Loucy (cell line): ENCODE measurements around the gene EIF4E2.

Experiments used
- H2AFZ ChIP-seq: fragments of 200-600 bp; sonication (generic); 2 replicates; pipeline ENCODE4 v1.6.0; 2016; ENCODE audit warnings: antibody characterized with exemption, mild to moderate bottlenecking, low read length, moderate library complexity
- H3F3A ChIP-seq: fragments of 200-600 bp; 2 replicates; pipeline ENCODE4 v1.6.0; 2016; ENCODE audit warnings: antibody characterized with exemption, low read depth, mild to moderate bottlenecking
- H3K27me3 ChIP-seq: fragments of 200-600 bp; sonication (generic); 2 replicates; pipeline ENCODE4 v1.6.1; 2014; ENCODE audit warnings: low read length, mild to moderate bottlenecking; ENCODE audit not compliant: insufficient read depth, poor library complexity, severe bottlenecking
- H3K36me3 ChIP-seq: fragments of 200-600 bp; sonication (generic); 2 replicates; pipeline ENCODE4 v1.6.1; 2016; ENCODE audit warnings: low read length; ENCODE audit not compliant: insufficient read depth
- H3K4me1 ChIP-seq: fragments of 200-600 bp; sonication (generic); 2 replicates; pipeline ENCODE4 v1.5.1; 2014; ENCODE audit warnings: low read length, mild to moderate bottlenecking; ENCODE audit not compliant: insufficient read depth, poor library complexity, severe bottlenecking
- H3K4me2 ChIP-seq: fragments of 200-600 bp; sonication (generic); 2 replicates; pipeline ENCODE4 v1.6.0; 2014; ENCODE audit warnings: antibody characterized with exemption, low read length, low read depth, mild to moderate bottlenecking; ENCODE audit not compliant: poor library complexity, severe bottlenecking
- H3K4me3 ChIP-seq: fragments of 200-600 bp; sonication (generic); 2 replicates; pipeline ENCODE4 v1.5.1; 2014; ENCODE audit warnings: low read length, mild to moderate bottlenecking, mixed read lengths; ENCODE audit not compliant: poor library complexity, severe bottlenecking
- H3K79me2 ChIP-seq: fragments of 200-600 bp; sonication (generic); 2 replicates; pipeline ENCODE4 v1.6.1; 2014; ENCODE audit warnings: low read length; ENCODE audit not compliant: insufficient read depth
- H3K9ac ChIP-seq: fragments of 200-600 bp; sonication (generic); 2 replicates; pipeline ENCODE4 v1.6.0; 2014; ENCODE audit warnings: mild to moderate bottlenecking, low read depth, low read length, moderate library complexity; ENCODE audit not compliant: poor library complexity, severe bottlenecking
- H3K9me2 ChIP-seq: fragments of 200-600 bp; sonication (generic); replicated peaks from 2 replicates; pipeline ENCODE4 v1.6.1; 2016; ENCODE audit warnings: low read depth, low read length, mixed read lengths
- H3K9me3 ChIP-seq: fragments of 200-600 bp; sonication (generic); 2 replicates; pipeline ENCODE4 v1.6.1; 2014; ENCODE audit warnings: mild to moderate bottlenecking, antibody characterized with exemption, low read length, low read depth; ENCODE audit not compliant: insufficient read depth
- H4K20me1 ChIP-seq: fragments of 200-600 bp; sonication (generic); 2 replicates; pipeline ENCODE4 v1.6.0; 2014; ENCODE audit warnings: antibody characterized with exemption, low read length, mild to moderate bottlenecking; ENCODE audit not compliant: insufficient read depth, poor library complexity, severe bottlenecking
- EZH2phosphoT487 ChIP-seq: fragments of 200-600 bp; IDR thresholded peaks from 2 replicates; pipeline ENCODE4 v1.6.1; 2018; ENCODE audit warnings: antibody characterized with exemption, mild to moderate bottlenecking, moderate library complexity, borderline replicate concordance
- TF ChIP-seq, protein P1 (sequence below): fragments of 200-600 bp; sonication (generic); conservative IDR thresholded peaks from 2 replicates; pipeline ENCODE4 v1.5.1; 2014; ENCODE audit warnings: mild to moderate bottlenecking, antibody characterized with exemption, low read length

The EIF4E2 gene

DNA sequence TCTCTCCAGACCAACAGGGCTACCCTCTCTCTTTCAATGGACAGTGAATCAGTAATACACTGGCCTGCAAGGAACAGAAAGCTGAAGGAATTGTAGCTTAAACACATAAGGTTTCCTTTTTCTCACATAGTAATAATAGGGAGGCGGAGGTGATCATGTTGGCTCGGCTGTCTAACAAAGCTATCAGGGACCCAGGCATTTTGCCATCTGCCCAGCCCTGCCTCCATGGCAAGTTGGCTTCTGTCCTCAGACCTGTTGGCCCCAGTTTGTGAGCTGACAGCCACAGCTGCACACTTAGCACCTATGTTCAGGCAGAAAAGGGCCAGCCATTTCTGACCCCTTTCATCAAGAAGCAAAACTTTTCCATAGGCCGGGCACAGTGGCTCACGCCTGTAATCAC is 13.0 kb upstream of the EIF4E2 start:
- TF ChIP-seq, protein P1, sequence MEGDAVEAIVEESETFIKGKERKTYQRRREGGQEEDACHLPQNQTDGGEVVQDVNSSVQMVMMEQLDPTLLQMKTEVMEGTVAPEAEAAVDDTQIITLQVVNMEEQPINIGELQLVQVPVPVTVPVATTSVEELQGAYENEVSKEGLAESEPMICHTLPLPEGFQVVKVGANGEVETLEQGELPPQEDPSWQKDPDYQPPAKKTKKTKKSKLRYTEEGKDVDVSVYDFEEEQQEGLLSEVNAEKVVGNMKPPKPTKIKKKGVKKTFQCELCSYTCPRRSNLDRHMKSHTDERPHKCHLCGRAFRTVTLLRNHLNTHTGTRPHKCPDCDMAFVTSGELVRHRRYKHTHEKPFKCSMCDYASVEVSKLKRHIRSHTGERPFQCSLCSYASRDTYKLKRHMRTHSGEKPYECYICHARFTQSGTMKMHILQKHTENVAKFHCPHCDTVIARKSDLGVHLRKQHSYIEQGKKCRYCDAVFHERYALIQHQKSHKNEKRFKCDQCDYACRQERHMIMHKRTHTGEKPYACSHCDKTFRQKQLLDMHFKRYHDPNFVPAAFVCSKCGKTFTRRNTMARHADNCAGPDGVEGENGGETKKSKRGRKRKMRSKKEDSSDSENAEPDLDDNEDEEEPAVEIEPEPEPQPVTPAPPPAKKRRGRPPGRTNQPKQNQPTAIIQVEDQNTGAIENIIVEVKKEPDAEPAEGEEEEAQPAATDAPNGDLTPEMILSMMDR, result no peak
- TF ChIP-seq EZH2phosphoT487, result no peak
- Histone ChIP-seq H3F3A (no peaks in the 10 kb centered on the region), H2AFZ (no peak overlapping the region), H3K9ac (no peak overlapping the region), H3K4me3 (no peak overlapping the region), H3K4me1 (no peaks in the 10 kb centered on the region), H3K79me2 (no peaks in the 10 kb centered on the region), H3K27me3 (no peaks in the 10 kb centered on the region), H3K36me3 (no peaks in the 10 kb centered on the region), H3K4me2 (no peak overlapping the region), H3K9me3 (no peaks in the 10 kb centered on the region), H3K9me2 (no peaks in the 10 kb centered on the region), H4K20me1 (no peaks in the 10 kb centered on the region)

GRCh38 chr2:232538671-232539070 is 11.8 kb upstream of the EIF4E2 start:
- H3K4me2 ChIP-seq, result no peak overlapping the region
- no peak overlapping the region for H2AFZ ChIP-seq
- no peak overlapping the region for H3K9ac ChIP-seq

DNA sequence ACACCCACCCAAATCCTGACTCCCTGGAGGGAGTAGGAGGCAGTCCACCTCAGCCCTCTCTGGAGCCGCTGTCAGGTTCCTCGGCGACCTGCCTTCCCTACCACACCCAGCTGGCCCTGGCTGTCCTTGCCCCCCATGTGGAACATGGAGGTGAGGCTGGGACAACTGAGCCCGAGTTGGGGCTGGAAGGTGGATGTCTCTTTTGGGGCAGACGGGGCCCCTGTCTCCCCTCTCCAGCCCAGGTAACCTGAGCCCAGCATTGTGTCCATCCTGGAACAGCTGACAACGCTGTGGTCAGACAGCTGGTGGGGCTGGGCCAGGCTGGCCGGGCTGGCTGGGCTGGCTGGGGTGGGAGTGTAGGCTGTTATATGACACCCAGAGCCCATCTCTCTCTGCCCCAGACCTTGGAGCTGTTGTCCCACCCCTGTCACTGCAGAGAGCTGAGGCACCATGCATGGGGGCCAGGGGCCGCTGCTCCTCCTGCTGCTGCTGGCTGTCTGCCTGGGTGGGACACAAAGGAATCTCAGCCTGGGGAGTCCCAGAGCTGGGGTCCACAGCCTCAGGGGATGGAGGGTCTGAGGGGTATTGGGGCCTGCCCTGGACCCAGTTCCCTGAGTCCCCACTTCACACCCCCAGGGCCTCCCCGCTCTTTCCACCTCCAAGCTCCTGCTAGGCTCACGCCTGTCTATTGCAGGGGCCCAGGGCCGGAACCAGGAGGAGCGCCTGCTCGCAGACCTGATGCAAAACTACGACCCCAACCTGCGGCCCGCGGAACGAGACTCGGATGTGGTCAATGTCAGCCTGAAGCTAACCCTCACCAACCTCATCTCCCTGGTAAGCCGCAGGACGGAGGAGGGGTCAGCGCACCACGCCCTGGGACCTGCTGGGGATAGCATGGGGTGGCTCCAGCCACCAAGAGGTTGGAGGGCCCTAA is 10.9 kb upstream of the EIF4E2 start, which contains the start of gene CHRNG:
CHRNG (plus strand) TSS at position 395 of the 934 bp plus-strand sequence; CDS start at position 451, 56 bp downstream.
- no peak within 1 kb of the TSS for H3K9ac ChIP-seq
- H2AFZ ChIP-seq, result no peak within 1 kb of the TSS
- H3K4me1 ChIP-seq, result no peaks in the 10 kb centered on the region
- H4K20me1 ChIP-seq, result no peaks in the 10 kb centered on the region
- no peaks in the 10 kb centered on the region for H3K36me3 ChIP-seq
- H3K4me2 ChIP-seq, result no peak within 1 kb of the TSS
- no peaks in the 10 kb centered on the region for H3K9me3 ChIP-seq
- H3K27me3 ChIP-seq, result no peaks in the 10 kb centered on the region
- H3F3A ChIP-seq, result no peaks in the 10 kb centered on the region
- H3K79me2 ChIP-seq, result no peaks in the 10 kb centered on the region
- TF ChIP-seq EZH2phosphoT487, result no peak
- TF ChIP-seq, protein P1, result no peak
- no peaks in the 10 kb centered on the region for H3K9me2 ChIP-seq
- H3K4me3 ChIP-seq, result no peak within 1 kb of the TSS

More at GRCh38 chr2:232538671-232539070, 11.8 kb upstream of the EIF4E2 start:
- Histone ChIP-seq H3K4me1 (no peaks in the 10 kb centered on the region), H3K79me2 (no peaks in the 10 kb centered on the region), H3K9me2 (no peaks in the 10 kb centered on the region), H3K36me3 (no peaks in the 10 kb centered on the region), H3K9me3 (no peaks in the 10 kb centered on the region), H3F3A (no peaks in the 10 kb centered on the region), H3K27me3 (no peaks in the 10 kb centered on the region), H4K20me1 (no peaks in the 10 kb centered on the region), H3K4me3 (no peak overlapping the region)
- no peak for TF ChIP-seq EZH2phosphoT487
- TF ChIP-seq, protein P1, result no peak
